HG03108 (cell line): Measurements from ENCODE around the gene DOCK2.

Source experiments
- ATAC-seq: cut with Tn5 transposase; IDR thresholded peaks from one replicate; pipeline ENCODE4 v1.9.1; 2021; ENCODE audit warnings: moderate library complexity; ENCODE audit not compliant: unreplicated experiment

The DOCK2 gene

DNA sequence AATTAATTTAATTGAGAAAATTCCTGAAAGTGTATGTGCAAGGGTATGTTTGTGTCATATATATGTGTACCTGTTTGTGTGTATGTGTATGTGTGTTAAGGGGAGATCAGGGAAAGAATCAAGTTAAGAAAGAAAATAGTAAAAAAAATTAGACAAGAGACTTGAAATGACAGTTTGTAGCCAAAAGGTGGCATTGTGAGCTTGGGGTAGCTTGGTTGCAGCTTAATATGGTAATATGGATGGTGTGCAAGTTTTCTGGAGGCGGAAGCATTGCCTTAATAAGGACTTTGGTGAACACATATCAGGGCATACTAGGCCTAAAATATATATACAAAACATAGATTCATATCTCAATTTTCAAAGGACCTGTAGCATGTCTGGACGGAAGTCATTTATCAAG lies 213.3 kb downstream of the DOCK2 start:
- no peak for ATAC-seq

- ATAC-seq: no peak
These were observed 214.3 kb downstream of the DOCK2 start for GRCh38 chr5:169851321-169851850.

DNA sequence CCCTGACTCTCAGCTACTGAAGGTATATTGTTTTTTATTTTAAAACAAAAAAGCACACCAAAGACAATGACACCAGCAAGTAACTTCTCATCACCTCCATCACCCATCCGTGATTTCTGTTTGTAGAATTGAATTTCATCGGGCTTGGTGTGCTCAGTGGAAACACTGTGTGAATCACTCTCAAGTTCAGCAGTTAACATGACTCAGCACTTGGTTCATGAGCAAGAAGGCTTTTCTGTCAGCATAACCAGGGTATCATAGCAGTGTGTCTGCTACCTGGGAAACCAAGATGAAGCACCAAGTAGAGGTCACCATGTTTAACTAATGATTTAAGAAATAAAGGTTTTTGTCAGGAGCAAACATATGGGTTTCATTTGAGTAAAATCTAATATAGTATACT lies 219.5 kb downstream of the DOCK2 start:
- ATAC-seq: no peak

DNA sequence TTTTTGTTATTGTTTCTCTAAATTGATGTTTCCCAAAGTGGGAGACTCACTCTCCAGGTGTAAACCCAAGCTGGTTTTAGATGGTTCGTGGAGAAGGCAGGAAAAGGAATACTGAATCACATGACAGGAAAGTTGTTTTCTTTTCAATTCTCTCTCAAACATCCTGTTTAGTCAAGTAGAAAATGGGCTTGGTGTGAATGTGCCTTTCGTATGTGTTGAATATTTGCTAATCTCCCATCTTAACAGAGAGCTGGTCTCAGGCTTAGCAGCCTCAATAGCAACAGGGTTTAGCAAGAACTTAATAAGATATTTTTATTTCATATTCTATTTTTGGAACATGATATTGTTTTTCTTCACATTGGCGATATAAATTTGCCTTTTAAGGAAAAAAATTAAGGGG lies 223.5 kb downstream of the DOCK2 start:
- peak; percentile 73 for ATAC-seq

DNA sequence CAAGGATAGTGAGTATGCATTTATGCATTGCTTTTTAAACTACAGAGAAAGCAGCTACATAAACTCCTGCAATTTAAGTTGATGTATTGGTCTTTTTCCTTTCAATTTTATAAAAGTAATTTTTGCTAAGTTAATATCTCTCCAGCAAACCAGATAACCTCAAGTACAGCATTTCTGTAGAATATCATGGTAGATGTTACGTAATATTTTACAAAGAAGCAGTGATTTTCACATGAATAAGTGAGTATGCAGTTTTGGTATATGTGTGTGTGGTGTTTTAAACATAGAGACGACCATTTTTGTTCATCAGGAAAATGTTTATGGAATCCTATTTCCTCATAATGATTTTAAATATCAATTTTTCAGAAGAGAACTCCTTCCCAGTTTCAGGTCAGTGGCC lies 224.4 kb downstream of the DOCK2 start:
- no peak for ATAC-seq

DNA sequence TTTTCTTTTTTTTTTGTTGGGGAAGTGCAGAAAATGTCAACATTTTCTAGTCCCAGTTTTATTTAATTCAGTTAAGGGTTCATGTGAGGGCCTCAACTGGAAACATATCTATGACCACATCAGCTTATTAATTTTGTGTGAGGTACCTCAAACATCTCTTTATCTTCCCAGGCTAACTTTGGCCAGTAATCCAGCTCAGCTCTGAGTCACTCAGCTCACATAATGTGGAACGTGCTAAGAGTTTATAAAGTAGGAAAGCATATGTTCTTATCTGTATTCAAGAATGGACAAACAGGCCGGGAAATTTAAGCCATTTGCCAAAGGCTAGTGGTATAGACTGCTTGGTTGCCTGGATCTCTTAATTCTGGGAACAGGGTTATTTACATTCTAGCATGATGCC lies 224.9 kb downstream of the DOCK2 start:
- no peak for ATAC-seq

- ATAC-seq: no peak
These were observed 225.3 kb downstream of the DOCK2 start for GRCh38 chr5:169862391-169862811.

- no peak for ATAC-seq
These were observed 227.4 kb downstream of the DOCK2 start for GRCh38 chr5:169864483-169864882.

- ATAC-seq: no peak
These were observed 230.3 kb downstream of the DOCK2 start for GRCh38 chr5:169867347-169867746.

DNA sequence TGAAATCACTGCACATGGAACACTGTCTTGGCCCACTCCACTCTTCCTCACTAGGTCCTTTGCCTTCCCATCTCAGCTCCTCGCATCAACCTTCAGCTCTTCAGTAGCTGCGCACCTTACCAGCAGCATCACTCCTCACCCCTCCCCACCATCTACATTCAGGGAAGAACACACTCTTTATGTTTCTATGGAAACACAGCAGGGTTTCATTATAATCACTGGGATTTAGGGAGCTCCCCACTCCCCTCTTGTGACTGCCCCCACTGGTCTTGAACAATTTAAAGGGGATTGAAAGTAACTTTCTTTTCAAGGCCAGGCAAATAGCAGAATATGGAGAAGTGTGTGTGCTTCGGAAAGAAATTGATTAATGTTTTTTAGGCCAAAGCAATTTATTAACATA lies 232.0 kb downstream of the DOCK2 start:
- ATAC-seq: no peak

GRCh38 chr5:169870211-169870610 lies 233.1 kb downstream of the DOCK2 start:
- ATAC-seq: no peak

- no peak for ATAC-seq
These were observed 234.9 kb downstream of the DOCK2 start for GRCh38 chr5:169871826-169872490.

- no peak for ATAC-seq
These were observed 236.6 kb downstream of the DOCK2 start for GRCh38 chr5:169873642-169874041.

DNA sequence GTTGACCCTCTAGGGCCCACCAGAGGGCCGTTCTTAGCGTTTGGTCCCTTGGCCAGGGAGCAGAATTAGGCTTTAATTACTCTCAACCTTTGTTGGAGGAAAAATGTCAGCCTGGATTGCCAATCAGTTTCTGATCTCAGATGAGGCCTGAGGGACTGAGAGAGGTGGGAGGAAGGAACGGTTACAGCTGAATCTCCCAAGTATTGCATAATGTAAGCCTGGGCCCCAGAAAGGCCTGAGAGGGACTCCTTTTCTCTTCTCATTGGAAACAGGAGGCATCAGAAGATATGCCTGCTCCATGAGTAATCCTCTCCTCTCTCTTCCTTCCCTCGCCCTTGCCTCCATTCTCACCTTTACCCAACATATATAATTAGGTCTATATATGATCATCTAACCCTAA lies 237.5 kb downstream of the DOCK2 start:
- ATAC-seq: no peak

DNA sequence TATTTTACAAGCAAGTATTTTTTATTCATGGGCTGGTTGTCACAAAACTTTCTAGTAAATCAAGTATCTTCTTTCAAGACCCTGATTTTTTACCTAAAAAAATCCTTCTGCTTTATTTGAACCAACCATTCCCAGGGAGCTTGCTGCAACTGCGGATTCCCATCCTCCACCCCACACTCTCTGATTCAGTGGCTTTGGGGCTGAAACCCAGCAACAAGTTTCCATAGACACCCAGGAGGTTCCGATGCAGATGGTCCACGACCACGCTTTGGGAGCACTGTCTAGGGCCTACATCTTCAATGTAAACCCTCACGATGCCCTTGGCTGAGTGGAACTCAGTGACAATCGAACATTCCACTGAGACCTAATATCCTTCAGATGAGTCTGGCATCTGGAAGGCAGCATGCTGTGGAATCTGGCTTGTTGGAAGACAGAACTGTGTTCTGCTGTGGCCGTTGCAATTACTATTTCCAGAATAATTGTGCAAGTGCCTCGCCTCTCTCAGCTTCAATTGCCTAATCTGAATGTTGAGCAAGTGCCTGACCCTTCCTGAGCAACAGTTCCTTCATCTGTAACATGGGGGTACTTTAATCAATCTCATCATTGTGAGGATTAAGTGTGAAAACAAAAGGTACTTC lies 238.1 kb downstream of the DOCK2 start:
- ATAC-seq: no peak

- ATAC-seq: no peak
These were observed 238.7 kb downstream of the DOCK2 start for GRCh38 chr5:169875731-169876130.

- no peak for ATAC-seq
These were observed 239.3 kb downstream of the DOCK2 start for GRCh38 chr5:169876386-169876785.

DNA sequence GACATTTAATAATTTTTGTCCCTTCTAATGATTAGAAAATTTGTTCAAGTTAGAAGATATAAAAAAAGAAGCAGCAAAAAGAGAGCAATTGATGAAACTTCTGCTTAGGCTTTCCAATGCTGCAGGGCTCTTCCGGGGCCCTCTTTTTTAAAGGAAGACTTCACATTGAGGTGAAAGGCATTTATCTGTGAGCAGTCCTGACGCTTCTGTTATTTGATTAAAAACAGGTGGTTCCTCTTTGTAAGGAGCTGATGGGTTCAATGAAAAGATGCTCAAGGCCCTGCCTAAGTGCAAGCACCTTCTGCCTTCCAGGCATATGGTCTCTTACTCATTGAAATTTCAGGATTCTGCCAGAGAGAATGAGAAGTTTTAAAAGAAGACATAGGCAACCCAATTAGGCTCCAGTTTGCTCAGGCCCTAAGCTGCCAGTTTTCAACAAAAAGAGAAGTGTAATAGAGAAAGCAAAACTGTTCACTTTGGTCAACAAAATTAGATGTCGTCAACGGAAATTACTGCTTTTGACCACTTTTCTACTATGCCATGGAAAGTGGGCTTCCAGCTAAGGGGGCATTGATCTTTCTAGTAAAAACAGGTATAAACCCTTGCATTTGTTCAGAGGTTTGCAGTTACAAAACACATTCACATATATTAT lies 243.1 kb downstream of the DOCK2 start:
- peak; percentile 68 for ATAC-seq

DNA sequence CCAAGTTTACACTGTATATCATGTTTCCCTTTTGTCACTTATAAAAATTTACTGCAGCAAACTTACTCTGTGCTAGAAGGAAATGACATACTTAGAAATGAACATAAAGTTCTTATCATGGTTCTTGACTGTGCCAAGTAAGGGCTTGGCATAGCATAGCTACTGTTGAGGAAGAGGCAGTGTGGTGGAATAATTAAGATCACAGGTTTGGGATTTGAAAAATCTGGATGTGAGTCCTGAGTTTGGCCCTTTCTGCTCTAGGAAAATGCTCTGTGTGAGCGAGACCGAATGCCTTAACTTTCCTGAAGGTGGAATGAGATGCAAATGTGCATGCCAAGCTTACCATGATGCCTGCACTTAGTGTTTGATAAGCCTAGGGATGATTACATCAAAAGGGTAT lies 243.7 kb downstream of the DOCK2 start:
- no peak for ATAC-seq

GRCh38 chr5:169881702-169882303 lies 244.7 kb downstream of the DOCK2 start:
- ATAC-seq: no peak

DNA sequence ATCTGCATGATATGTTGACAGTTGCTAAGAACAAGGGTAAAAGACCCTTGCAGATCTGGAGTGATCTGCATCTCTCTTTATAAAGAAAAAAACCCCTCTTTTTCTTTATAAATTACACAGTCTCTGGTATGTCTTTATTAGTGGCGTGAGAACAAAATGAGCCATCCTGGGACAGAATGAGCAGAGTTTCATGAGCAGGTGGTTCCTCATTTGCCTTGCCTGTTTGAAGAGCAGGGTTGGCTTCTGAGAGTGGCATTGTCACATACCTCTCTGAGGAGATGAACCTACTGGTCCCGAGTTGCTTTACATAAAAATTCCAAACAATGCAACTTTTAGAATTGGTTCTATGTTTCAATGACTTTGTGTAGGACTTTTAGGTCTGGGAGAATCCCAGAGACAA lies 249.0 kb downstream of the DOCK2 start:
- no peak for ATAC-seq

DNA sequence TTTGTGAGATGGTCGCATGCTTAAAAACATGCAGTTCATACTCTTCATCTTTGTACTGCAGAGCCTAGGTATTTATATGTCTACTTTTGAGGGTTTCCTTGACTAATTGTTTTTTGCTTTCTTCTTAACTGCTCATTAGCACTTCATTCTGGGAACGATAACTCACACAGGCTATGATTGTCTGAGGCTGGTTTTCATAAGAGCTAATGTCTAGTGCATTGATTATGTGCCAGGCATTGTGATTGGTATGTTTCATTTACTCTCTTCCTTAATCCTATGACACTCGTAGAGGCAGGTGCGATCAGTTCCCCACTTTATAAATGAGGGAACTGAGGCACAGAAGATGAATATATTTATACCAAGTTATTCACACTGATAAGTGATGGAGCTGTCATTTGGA lies 249.6 kb downstream of the DOCK2 start:
- ATAC-seq: no peak
